Activated T-cell treated with anti-CD3 and anti-CD28 coated beads, Interleukin-2, amount 50 U/mL, for 72 hours (primary cell): ENCODE measurements around the gene ELMO2. TPM values are rescaled to one million over a fixed set of nuclear protein-coding genes. Genes with fewer than 3 reads are reported as not detected.

Experiments used
- ATAC-seq, 2 donors: fragments of 150-1000 bp; cut with Tn5 transposase; replicated peaks in 1 of 2; 2 replicates each; pipeline ENCODE4 v1.10.0; 2021; ENCODE audit warnings: moderate library complexity in 2 of 2, mild to moderate bottlenecking in 1 of 2
- DNase-seq, 2 donors: peaks; one replicate each; pipeline ENCODE4 v3.0.0; 2021 to 2022; ENCODE audit warnings: mixed read lengths in 1 of 2
- H3K27ac Mint-ChIP-seq: one replicate; pipeline ENCODE4 v1.8.0; 2022; ENCODE audit warnings: mild to moderate bottlenecking, moderate library complexity, mixed read lengths
- H3K27me3 Mint-ChIP-seq: one replicate; pipeline ENCODE4 v1.8.0; 2022; ENCODE audit warnings: low read depth, mixed read lengths
- H3K36me3 Mint-ChIP-seq, 2 donors: one replicate each; pipeline ENCODE4 v1.8.0; 2022; ENCODE audit warnings: mixed read lengths in 2 of 2, mild to moderate bottlenecking in 1 of 2; ENCODE audit not compliant: insufficient read depth in 2 of 2
- H3K4me1 Mint-ChIP-seq: one replicate; pipeline ENCODE4 v1.8.0; 2022; ENCODE audit warnings: low read depth, mixed read lengths
- H3K4me3 Mint-ChIP-seq, 2 donors: one replicate each; pipeline ENCODE4 v1.8.0; 2022; ENCODE audit warnings: mild to moderate bottlenecking in 2 of 2, mixed read lengths in 2 of 2, moderate library complexity in 2 of 2
- H3K9me3 Mint-ChIP-seq, 2 donors: one replicate each; pipeline ENCODE4 v1.8.0; 2022; ENCODE audit warnings: mixed read lengths in 2 of 2
- total RNA-seq, 2 donors: library from RNA; stranded (reverse); gene quantifications; one replicate each; pipeline ENCODE4 v1.2.3, GENCODE V29; 2022

ELMO2 gene
- total RNA-seq, result 10 to 100 TPM; 63.9 to 90.5 TPM

DNA sequence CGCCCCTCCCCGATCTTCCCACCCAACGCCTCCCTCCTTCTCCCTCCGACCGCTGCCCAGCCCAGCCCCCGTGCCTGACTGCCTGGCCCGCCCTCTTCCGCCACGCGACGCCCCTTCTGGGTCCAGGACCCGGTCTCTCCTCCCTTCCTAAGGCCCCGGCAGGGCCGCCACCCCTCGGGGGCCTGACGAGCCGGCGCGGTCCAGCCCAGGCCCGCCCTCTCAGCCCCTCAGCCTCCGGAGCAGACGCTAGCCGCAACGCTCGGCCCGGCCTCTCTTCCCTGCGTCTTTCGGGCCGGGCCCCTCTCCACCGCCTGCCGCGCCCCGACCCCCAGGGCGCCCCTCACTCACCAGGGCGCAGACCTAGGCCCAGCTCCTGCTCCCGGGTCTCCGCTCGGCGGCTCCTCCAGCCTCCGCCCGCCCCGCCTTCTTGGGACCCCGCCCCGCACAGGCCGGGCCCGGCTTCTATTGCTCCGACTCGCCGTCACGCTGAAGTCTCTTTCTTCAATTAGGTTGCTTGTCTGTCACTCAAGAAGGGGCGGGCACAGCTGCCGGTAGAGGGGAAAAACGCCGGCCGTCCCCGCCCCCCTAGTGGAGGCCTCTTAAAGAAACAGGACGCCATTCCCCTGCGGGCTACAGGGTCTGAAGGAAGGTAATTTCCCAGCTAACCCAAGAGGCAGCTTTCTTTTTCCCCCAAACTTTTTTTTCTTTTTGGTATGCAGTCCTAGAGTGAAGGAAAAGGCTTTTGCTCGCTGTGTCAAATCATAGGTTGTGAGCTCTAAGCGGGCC is at the start of gene ELMO2:
Gene ELMO2, minus strand, starts transcription at position 416 of the 786 bp plus-strand sequence. CDS start 12,133 bp downstream, outside the sequence.
- Mint-ChIP-seq H3K4me1 (peaks cover 65% of the 10 kb centered on the region), H3K36me3 (peaks cover 0 to 4% of the 10 kb centered on the region in 2 donors), H3K4me3 (peak within 1 kb of the TSS; percentile 87 to 92), H3K27me3 (no peaks in the 10 kb centered on the region), H3K9me3 (no peaks in the 10 kb centered on the region), H3K27ac (peak within 1 kb of the TSS; percentile 89)
- peak; percentile 96 to 97 for DNase-seq
- peak; percentile 85 to 86 for ATAC-seq

DNA sequence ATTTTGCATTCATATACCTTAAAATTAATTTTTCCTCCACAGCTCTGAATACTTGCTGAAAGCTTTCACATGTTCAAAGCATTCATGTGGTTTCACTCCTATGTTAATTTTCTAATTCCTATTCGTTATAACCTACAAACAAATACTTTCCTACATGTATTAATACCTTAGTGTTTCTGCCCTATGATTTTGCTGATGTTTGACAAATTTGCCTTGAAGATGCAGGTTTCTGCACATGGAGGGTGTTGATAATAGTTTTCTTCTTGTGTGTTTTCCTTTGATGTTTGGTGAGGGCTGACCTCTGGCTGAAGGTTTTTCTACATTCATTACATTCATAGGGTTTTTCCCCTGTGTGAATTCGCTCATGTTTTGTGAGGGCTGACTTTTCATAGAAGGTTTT is 49.3 kb upstream of the ELMO2 start:
- no peak overlapping the region for H3K27ac Mint-ChIP-seq

GRCh38 chr20:46446851-46447250 is 40.4 kb upstream of the ELMO2 start:
- H3K27me3 Mint-ChIP-seq, result peaks cover 40% of the 10 kb centered on the region
- peaks cover 0 to 4% of the 10 kb centered on the region in 2 donors for H3K36me3 Mint-ChIP-seq
- H3K9me3 Mint-ChIP-seq, result peaks cover 0 to 3% of the 10 kb centered on the region in 2 donors

More for the DNA sequence above, 49.3 kb upstream of the ELMO2 start:
- Mint-ChIP-seq H3K4me1 (no peaks in the 10 kb centered on the region), H3K9me3 (peaks cover 11 to 13% of the 10 kb centered on the region in 2 donors), H3K4me3 (no peak overlapping the region), H3K36me3 (peaks cover 7 to 11% of the 10 kb centered on the region in 2 donors), H3K27me3 (peaks cover 15% of the 10 kb centered on the region)
- ATAC-seq (no peak), DNase-seq (no peak)

DNA sequence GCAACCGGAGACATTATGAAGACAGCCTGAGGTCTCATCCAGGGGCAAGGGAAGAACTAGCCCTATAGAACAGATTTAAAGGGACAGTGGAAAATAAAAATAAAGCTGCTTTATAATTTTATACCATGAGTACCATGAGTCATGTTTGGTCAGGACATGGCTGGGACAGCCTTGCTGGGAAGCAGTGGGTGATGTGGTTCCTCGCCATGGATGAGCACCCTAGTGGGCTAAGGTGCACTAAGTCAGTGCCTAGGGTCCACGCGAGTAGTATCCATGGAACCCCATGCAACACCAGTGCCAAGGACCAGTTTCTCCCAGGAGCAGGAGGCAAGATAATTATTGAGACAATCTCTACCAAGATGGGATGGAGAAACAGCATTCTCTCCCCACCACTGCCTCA is 33.4 kb upstream of the ELMO2 start:
- no peaks in the 10 kb centered on the region for H3K4me1 Mint-ChIP-seq
- H3K9me3 Mint-ChIP-seq, result peaks cover 0 to 3% of the 10 kb centered on the region in 2 donors
- ATAC-seq (no peak), DNase-seq (no peak)
- no peak overlapping the region for H3K27ac Mint-ChIP-seq
- H3K27me3 Mint-ChIP-seq, result peaks cover 31% of the 10 kb centered on the region
- peaks cover 0 to 4% of the 10 kb centered on the region in 2 donors for H3K36me3 Mint-ChIP-seq
- no peak overlapping the region for H3K4me3 Mint-ChIP-seq

More at GRCh38 chr20:46446851-46447250, 40.4 kb upstream of the ELMO2 start:
- no peaks in the 10 kb centered on the region for H3K4me1 Mint-ChIP-seq
- no peak overlapping the region for H3K27ac Mint-ChIP-seq
- ATAC-seq (no peak), DNase-seq (no peak)
- no peak overlapping the region for H3K4me3 Mint-ChIP-seq

DNA sequence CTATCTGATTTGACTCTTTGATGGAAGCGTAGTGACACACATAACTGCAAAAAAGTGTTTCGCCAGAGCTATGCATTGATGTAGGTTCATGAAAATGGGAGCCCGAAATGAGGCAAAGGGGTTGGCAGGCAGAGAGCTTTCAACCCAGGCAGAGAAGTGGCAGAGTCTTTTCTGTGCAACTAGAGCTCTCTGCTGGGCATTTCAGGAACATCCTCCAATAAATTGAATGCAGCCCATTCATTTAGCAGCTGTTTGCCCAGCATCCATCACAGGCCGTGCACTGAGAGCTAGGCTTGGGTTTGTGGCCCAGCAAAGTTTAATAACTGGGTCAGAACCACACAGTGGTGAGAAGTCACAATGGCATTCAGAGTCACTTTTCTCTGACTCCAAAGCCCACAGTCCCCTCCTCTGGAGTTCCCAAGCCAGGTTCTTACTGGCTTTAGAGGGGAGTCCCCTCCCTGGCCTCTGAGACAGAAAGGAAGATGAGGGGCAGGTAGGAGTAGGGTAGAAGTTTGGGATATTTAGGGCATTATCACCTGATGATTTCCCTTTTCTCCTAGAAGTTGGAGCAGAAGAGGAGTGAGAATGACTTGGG is 31.8 kb upstream of the ELMO2 start:
- H3K36me3 Mint-ChIP-seq, result no peaks in the 10 kb centered on the region
- H3K9me3 Mint-ChIP-seq, result no peaks in the 10 kb centered on the region
- no peak overlapping the region for H3K27ac Mint-ChIP-seq
- DNase-seq (peak; percentile 3 to 6), ATAC-seq (peak in 1 of 2 donors; percentile 30)
- no peaks in the 10 kb centered on the region for H3K4me1 Mint-ChIP-seq
- H3K4me3 Mint-ChIP-seq, result no peak overlapping the region
- peaks cover 19% of the 10 kb centered on the region for H3K27me3 Mint-ChIP-seq

DNA sequence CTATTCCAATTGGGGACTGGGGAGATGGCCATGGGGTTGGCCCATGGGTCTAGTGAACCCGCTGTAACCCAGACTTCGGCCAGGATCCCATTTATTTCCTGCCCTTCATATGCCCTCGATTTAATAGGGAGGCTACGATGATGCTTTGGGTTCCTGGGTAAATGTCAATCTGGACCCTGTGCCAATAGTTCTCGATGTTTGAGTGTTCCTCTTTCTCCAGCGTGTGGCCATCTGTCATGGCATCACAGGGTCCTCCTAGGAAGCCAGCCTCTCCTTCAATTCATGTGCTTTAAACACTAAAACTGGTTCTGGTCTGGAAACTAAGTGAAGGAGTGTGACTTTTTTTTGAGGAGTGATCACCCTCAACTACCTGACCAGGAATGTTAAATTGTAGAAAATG is 28.7 kb upstream of the ELMO2 start:
- Mint-ChIP-seq H3K27ac (no peak overlapping the region), H3K4me3 (no peak overlapping the region), H3K9me3 (no peaks in the 10 kb centered on the region), H3K4me1 (no peaks in the 10 kb centered on the region), H3K27me3 (peaks cover 25% of the 10 kb centered on the region), H3K36me3 (no peaks in the 10 kb centered on the region)
- ATAC-seq (no peak), DNase-seq (no peak)

GRCh38 chr20:46434597-46434996 is 28.2 kb upstream of the ELMO2 start:
- H3K9me3 Mint-ChIP-seq, result no peaks in the 10 kb centered on the region
- H3K4me1 Mint-ChIP-seq, result no peaks in the 10 kb centered on the region
- H3K27me3 Mint-ChIP-seq, result peaks cover 24% of the 10 kb centered on the region
- DNase-seq, result no peak
- no peak overlapping the region for H3K4me3 Mint-ChIP-seq
- no peaks in the 10 kb centered on the region for H3K36me3 Mint-ChIP-seq
- no peak for ATAC-seq
- no peak overlapping the region for H3K27ac Mint-ChIP-seq

DNA sequence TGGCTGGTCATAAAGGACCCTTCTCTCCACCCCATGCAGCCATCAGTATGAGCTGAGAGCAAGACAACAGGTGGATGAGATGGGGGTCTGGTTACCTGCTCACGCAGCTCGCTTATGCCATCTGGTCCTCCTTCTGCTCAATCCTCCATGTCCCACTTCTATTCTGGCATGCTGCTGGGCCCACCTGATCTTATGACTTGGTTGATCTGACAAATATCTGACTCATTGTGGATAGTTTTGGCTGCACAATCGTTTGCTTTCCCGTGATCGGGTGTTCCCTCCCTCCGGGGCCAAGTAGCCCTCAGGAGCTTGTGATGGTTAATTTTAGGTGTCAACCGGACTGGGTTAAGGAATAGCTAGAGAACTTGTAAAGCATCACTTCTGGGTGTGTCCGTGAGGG is 26.6 kb upstream of the ELMO2 start:
- ATAC-seq (no peak), DNase-seq (no peak)
- Mint-ChIP-seq H3K27me3 (peaks cover 25% of the 10 kb centered on the region), H3K4me3 (no peak overlapping the region), H3K27ac (no peak overlapping the region), H3K36me3 (no peaks in the 10 kb centered on the region), H3K9me3 (no peaks in the 10 kb centered on the region), H3K4me1 (no peaks in the 10 kb centered on the region)

- no peaks in the 10 kb centered on the region for H3K36me3 Mint-ChIP-seq
- no peaks in the 10 kb centered on the region for H3K9me3 Mint-ChIP-seq
- H3K27ac Mint-ChIP-seq, result no peak overlapping the region
- H3K4me1 Mint-ChIP-seq, result no peaks in the 10 kb centered on the region
- peaks cover 38% of the 10 kb centered on the region for H3K27me3 Mint-ChIP-seq
- no peak overlapping the region for H3K4me3 Mint-ChIP-seq
- DNase-seq (no peak), ATAC-seq (no peak)
Observed at GRCh38 chr20:46430921-46431712, 24.7 kb upstream of the ELMO2 start.

- Mint-ChIP-seq H3K27ac (no peak overlapping the region), H3K4me1 (no peaks in the 10 kb centered on the region), H3K4me3 (no peak overlapping the region), H3K9me3 (no peaks in the 10 kb centered on the region), H3K27me3 (peaks cover 48% of the 10 kb centered on the region), H3K36me3 (no peaks in the 10 kb centered on the region)
- DNase-seq, result no peak
- no peak for ATAC-seq
Observed at GRCh38 chr20:46427384-46427783, 21.0 kb upstream of the ELMO2 start.

DNA sequence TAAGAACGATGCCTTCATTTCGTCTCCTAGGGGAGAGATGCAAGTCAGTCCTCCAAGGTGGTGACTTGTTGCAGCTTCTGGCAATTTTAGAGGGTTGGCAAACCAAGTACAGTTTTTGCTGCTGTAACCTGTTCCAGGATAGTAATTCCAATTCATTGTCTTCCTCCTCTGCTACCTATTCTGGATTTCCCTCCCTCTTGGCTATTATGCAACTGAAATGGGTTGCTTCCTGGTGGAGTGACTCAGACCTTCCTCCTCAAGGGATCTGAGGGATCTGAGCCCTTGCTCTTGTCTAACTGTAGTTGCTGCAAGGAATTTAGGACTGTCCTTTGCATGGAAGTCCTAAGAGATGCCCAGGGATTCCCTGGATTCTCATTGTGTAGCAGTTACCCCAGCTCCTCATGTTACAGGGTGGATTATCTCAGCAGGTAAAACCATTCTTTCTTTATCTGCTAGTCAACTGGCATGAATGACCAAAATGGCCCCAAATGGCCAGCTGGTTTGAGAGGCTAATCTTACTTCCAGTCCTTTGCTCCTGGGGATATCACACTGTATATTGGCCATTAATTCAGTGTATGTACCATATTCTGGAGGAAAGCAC is 17.6 kb upstream of the ELMO2 start:
- ATAC-seq, result no peak
- H3K27ac Mint-ChIP-seq, result no peak overlapping the region
- H3K4me1 Mint-ChIP-seq, result no peaks in the 10 kb centered on the region
- H3K36me3 Mint-ChIP-seq, result no peaks in the 10 kb centered on the region
- H3K27me3 Mint-ChIP-seq, result peaks cover 31% of the 10 kb centered on the region
- no peak overlapping the region for H3K4me3 Mint-ChIP-seq
- H3K9me3 Mint-ChIP-seq, result no peaks in the 10 kb centered on the region
- no peak for DNase-seq

- no peak overlapping the region for H3K4me3 Mint-ChIP-seq
- ATAC-seq (no peak), DNase-seq (no peak)
- no peaks in the 10 kb centered on the region for H3K4me1 Mint-ChIP-seq
- H3K27me3 Mint-ChIP-seq, result peaks cover 36% of the 10 kb centered on the region
- H3K27ac Mint-ChIP-seq, result no peak overlapping the region
- no peaks in the 10 kb centered on the region for H3K9me3 Mint-ChIP-seq
- peaks cover 0 to 1% of the 10 kb centered on the region in 2 donors for H3K36me3 Mint-ChIP-seq
Observed at GRCh38 chr20:46423342-46423741, 16.9 kb upstream of the ELMO2 start.

DNA sequence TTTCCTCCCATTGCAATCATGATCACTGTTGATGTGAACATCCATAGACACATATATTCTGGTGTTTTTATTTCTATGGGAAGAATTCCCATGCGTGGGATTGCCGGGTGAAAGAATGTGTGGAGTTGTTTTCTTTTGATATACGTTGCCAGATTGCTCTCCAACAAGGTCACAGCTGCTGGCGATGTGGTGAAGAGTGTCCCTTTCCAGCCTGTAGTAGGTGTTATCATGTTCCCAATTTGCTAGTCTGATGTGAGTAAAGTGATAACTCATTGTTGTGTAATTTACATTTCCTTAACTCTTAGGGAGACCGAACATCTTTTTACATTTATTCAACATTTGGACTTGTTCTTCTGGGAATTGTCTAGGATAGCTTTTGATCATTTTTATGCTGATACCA is 14.5 kb upstream of the ELMO2 start:
- ATAC-seq, result no peak
- no peak for DNase-seq
- no peaks in the 10 kb centered on the region for H3K4me1 Mint-ChIP-seq
- H3K27me3 Mint-ChIP-seq, result peaks cover 15% of the 10 kb centered on the region
- H3K27ac Mint-ChIP-seq, result no peak overlapping the region
- no peaks in the 10 kb centered on the region for H3K9me3 Mint-ChIP-seq
- no peak overlapping the region for H3K4me3 Mint-ChIP-seq
- peaks cover 0 to 1% of the 10 kb centered on the region in 2 donors for H3K36me3 Mint-ChIP-seq
